ENCODE results near the gene C17orf114.

Gene C17orf114

DNA sequence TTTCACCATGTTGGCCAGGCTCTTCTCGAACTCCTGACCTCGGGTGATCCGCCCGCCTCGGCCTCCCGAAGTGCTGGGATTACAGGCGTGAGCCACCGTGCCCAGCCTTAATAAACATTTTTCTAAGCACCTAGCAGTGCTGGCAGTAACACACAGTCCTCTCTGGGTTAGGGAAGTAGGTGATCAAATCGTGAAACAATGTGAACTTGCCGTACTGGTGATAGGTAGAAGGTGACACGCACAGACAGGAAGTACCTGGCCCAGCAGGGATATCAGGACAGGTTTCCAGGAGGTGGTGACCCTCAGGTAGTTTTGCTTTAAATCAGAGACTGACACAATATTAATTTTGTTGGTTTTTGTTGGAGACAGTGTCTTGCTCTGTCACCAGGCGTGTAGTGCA lies 9.3 kb upstream of the C17orf114 start:
- DNase-seq (ENCODE audit: low read depth, low spot score), result no peak
- TF ChIP-seq, protein P1, sequence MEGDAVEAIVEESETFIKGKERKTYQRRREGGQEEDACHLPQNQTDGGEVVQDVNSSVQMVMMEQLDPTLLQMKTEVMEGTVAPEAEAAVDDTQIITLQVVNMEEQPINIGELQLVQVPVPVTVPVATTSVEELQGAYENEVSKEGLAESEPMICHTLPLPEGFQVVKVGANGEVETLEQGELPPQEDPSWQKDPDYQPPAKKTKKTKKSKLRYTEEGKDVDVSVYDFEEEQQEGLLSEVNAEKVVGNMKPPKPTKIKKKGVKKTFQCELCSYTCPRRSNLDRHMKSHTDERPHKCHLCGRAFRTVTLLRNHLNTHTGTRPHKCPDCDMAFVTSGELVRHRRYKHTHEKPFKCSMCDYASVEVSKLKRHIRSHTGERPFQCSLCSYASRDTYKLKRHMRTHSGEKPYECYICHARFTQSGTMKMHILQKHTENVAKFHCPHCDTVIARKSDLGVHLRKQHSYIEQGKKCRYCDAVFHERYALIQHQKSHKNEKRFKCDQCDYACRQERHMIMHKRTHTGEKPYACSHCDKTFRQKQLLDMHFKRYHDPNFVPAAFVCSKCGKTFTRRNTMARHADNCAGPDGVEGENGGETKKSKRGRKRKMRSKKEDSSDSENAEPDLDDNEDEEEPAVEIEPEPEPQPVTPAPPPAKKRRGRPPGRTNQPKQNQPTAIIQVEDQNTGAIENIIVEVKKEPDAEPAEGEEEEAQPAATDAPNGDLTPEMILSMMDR (conservative IDR thresholded peaks at IDR 0.05), result no peak
- peaks cover 14% of the 10 kb centered on the region for H3K36me3 Mint-ChIP-seq (ENCODE audit: low read depth)

DNA sequence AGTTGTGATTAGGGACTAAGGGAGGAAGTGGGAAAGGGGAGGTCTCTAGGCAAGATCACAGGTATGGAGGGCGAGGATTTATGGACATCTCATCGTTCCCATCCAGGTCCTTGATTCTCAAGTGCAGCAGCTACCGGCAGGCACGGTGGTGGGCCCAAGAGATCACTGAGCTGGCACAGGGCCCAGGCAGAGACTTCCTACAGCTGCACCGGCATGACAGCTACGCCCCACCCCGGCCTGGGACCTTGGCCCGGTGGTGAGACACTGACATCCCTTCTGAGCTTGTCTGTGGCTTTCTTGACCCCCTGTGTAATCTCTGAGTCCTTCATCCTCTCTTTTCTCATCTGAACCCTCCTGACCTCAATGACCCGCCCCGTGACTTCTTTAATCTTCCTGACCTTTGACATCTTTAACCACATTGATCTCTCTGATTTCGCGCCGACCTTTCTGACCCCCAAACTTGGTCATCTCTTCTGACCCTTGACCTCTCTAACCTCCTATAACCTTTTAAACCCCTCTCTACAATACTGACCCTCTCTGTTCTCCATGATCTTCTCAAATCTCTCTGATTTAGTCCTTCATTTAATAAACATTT lies 8.7 kb upstream of the C17orf114 start:
- TF ChIP-seq, protein P1 (conservative IDR thresholded peaks at IDR 0.05), result no peak
- Mint-ChIP-seq H3K27me3 (ENCODE audit: low read depth) (no peaks in the 10 kb centered on the region), H3K4me1 (peaks cover 30% of the 10 kb centered on the region), H3K36me3 (ENCODE audit: low read depth) (peaks cover 14% of the 10 kb centered on the region), H3K9me3 (no peaks in the 10 kb centered on the region), H3K27ac (ENCODE audit: unreplicated experiment) (no peak overlapping the region), H3K4me3 (peak overlapping the region; percentile 80)
- no peak for DNase-seq (ENCODE audit: low read depth, low spot score)

More for the DNA sequence above, 9.3 kb upstream of the C17orf114 start:
- Mint-ChIP-seq H3K4me3 (peak overlapping the region; percentile 38), H3K4me1 (peaks cover 24% of the 10 kb centered on the region), H3K27me3 (ENCODE audit: low read depth) (no peaks in the 10 kb centered on the region), H3K27ac (ENCODE audit: unreplicated experiment) (no peak overlapping the region), H3K9me3 (no peaks in the 10 kb centered on the region)

DNA sequence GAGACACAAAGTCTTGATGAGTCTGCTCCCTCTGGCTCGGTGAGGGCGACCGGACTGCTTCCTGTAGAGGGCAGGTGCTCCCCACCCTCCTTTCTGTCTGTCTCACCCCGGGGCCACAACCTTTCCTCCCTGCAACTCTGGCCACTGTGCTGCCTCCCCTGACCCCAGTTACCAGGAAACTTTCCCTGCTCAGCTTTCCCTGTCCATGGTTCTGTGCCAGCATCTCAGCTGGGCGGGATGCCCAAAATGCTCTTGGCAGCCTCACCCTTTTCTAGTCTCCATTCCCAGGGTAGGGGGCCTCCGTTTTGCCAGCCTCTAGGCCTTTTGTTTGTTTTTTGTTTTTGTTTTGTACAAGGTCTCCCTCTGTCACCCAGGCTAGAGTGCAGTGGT lies 6.2 kb upstream of the C17orf114 start:
- peak overlapping the region; percentile 90 for H3K4me3 Mint-ChIP-seq
- TF ChIP-seq, protein P1 (conservative IDR thresholded peaks at IDR 0.05), result no peak
- no peaks in the 10 kb centered on the region for H3K9me3 Mint-ChIP-seq
- peaks cover 34% of the 10 kb centered on the region for H3K4me1 Mint-ChIP-seq
- no peak overlapping the region for H3K27ac Mint-ChIP-seq (ENCODE audit: unreplicated experiment)
- H3K36me3 Mint-ChIP-seq (ENCODE audit: low read depth), result peaks cover 9% of the 10 kb centered on the region
- DNase-seq (ENCODE audit: low read depth, low spot score), result no peak
- H3K27me3 Mint-ChIP-seq (ENCODE audit: low read depth), result no peaks in the 10 kb centered on the region

DNA sequence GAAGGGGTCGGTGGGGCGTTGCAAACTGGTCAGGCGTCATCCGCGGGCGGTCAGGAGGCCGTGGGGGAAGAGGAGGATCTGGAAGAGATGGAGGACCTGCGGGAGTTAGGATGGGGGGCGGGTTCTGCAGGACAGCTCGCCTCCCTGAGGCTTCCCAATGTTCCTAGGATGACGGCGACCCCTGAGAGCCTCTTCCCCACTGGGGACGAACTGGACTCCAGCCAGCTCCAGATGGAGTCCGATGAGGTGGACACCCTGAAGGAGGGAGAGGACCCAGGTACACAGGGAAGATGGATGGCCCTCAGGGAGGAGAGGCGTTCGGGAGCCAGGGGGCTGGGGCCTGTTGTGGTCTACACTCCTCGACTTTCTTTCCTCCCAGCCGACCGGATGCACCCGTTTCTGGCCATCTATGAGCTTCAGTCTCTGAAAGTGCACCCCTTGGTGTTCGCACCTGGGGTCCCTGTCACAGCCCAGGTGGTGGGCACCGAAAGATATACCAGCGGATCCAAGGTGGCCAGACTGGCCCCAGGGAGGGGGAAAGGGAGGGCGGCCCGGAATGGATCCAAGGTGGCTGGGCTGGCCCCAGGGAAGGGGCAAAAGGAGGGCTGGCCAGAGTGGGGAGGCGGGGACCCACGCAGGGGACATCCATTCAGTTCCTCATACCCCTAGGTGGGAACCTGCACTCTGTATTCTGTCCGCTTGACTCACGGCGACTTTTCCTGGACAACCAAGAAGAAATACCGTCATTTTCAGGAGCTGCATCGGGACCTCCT lies 5.7 kb upstream of the C17orf114 start:
- H3K36me3 Mint-ChIP-seq (ENCODE audit: low read depth), result peaks cover 9% of the 10 kb centered on the region
- DNase-seq (ENCODE audit: low read depth, low spot score), result no peak
- TF ChIP-seq, protein P1 (conservative IDR thresholded peaks at IDR 0.05), result no peak
- H3K9me3 Mint-ChIP-seq, result no peaks in the 10 kb centered on the region
- H3K4me3 Mint-ChIP-seq, result peak overlapping the region; percentile 90
- peaks cover 34% of the 10 kb centered on the region for H3K4me1 Mint-ChIP-seq
- H3K27me3 Mint-ChIP-seq (ENCODE audit: low read depth), result no peaks in the 10 kb centered on the region
- H3K27ac Mint-ChIP-seq (ENCODE audit: unreplicated experiment), result peak overlapping the region; percentile 50

DNA sequence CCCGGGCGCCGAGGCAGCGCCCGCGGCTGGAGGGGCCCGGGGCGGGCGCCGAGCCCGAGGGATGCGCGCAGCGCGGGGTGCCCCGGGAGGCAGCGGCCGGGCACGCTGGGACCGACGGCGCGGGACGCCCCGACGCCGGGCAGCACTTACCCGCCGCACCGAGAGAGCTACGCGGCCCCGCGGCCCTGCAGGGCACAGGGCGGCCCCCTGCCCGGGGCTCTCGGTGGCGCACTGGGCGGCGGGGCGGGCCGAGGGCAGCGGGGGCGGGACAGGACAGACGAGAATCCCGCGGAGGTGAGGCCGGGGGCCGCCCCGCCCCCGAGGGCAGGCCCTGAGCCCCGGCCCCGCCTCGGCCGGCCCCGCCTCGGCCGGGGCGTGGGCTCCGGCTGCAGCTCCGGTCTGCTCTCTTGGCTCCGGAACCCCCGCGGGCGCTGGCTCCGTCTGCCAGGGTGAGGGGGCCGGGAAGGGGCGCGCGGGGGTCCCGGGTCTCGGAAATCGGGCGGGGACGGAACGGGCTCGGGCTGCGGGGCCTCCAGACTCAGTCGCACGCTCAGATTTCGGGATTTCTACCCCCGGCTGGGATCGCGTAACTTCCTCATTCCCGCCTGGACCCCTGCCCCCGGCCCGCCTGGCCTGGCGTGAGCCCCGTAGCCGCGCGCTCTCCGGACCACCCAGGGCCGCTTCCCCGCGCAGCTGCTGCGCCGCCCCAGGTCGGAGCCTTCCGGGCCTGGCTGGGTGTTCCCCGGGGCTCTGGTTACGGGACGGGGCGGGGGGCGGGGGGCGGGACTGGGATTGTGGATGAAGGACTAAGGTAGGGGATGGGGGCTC lies 4.9 kb upstream of the C17orf114 start, which contains the start of gene PLD2:
Gene PLD2 (plus strand): TSS at position 376 of the 828 bp plus-strand sequence. CDS start 621 bp downstream, outside the sequence.
- peak within 1 kb of the TSS; percentile 90 for H3K4me3 Mint-ChIP-seq
- TF ChIP-seq, protein P1 (conservative IDR thresholded peaks at IDR 0.05), result no peak
- H3K27ac Mint-ChIP-seq (ENCODE audit: unreplicated experiment), result peak within 1 kb of the TSS; percentile 50
- H3K27me3 Mint-ChIP-seq (ENCODE audit: low read depth), result no peaks in the 10 kb centered on the region
- no peaks in the 10 kb centered on the region for H3K9me3 Mint-ChIP-seq
- peak; percentile 74 for DNase-seq (ENCODE audit: low read depth, low spot score)
- H3K36me3 Mint-ChIP-seq (ENCODE audit: low read depth), result peaks cover 9% of the 10 kb centered on the region
- H3K4me1 Mint-ChIP-seq, result peaks cover 34% of the 10 kb centered on the region
